ENCODE data around the gene ABHD17C.

Gene ABHD17C

DNA sequence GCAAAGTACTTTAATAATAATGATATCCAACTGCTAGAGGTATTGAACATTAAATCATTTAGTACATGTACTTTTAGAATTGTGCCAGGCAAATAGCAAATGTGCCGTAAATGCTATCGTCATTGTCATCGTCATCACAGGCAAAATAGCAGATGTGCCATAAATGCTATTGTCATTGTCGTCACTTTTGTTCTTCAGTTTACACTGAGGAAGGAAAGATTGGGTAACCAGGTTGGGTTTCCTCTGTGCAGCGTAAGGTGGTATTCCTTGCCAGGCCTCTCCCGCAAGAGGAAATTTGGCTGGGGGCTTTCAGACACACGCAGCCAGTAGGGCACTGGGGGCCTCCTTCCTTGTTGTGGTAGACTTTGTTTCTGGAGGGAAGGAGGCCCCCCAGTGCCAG, 26.4 kb downstream of the ABHD17C start:
- Histone ChIP-seq H3K27ac (peak overlapping the region; percentile 73), H3K4me1 (ENCODE audit: control insufficient read depth in 1 of 2, insufficient read depth in 1 of 2, low read depth in 1 of 2, low read length in 1 of 2) (peaks cover 12 to 20% of the 10 kb centered on the region in 2 experiments), H3K4me3 (ENCODE audit: low read depth in 1 of 2, low read length in 1 of 2) (peak overlapping the region in 1 of 2 experiments; percentile 11), H3K9me3 (no peaks in the 10 kb centered on the region), H3K36me3 (no peaks in the 10 kb centered on the region), H3K27me3 (no peaks in the 10 kb centered on the region)
- TF ChIP-seq, protein P1, sequence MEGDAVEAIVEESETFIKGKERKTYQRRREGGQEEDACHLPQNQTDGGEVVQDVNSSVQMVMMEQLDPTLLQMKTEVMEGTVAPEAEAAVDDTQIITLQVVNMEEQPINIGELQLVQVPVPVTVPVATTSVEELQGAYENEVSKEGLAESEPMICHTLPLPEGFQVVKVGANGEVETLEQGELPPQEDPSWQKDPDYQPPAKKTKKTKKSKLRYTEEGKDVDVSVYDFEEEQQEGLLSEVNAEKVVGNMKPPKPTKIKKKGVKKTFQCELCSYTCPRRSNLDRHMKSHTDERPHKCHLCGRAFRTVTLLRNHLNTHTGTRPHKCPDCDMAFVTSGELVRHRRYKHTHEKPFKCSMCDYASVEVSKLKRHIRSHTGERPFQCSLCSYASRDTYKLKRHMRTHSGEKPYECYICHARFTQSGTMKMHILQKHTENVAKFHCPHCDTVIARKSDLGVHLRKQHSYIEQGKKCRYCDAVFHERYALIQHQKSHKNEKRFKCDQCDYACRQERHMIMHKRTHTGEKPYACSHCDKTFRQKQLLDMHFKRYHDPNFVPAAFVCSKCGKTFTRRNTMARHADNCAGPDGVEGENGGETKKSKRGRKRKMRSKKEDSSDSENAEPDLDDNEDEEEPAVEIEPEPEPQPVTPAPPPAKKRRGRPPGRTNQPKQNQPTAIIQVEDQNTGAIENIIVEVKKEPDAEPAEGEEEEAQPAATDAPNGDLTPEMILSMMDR (IDR thresholded peaks at IDR 0.05), result no peak

DNA sequence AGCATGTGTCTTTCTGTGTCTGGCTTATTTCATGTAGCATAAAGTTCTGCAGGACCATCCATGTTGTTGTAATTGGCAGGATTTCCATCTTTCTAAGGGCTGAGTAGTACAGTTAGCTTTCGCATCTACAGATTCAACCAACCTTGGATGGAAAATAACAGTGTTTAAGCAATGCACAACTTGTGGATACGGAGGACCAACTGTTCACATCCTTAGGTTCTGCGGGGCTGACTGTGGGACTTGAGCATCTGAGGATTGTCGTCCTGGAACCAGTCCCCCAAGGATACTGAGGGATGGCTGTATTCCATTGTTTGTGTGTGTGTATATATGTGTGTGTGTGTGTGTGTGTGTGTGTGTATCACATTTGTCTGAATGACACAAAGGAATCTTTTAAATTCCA, 27.7 kb downstream of the ABHD17C start:
- H3K36me3 ChIP-seq, result no peaks in the 10 kb centered on the region
- H3K27ac ChIP-seq, result no peak overlapping the region
- H3K4me1 ChIP-seq (ENCODE audit: control insufficient read depth in 1 of 2, insufficient read depth in 1 of 2, low read depth in 1 of 2, low read length in 1 of 2), result peaks cover 12 to 17% of the 10 kb centered on the region in 2 experiments
- H3K27me3 ChIP-seq, result no peaks in the 10 kb centered on the region
- H3K4me3 ChIP-seq (ENCODE audit: low read depth in 1 of 2, low read length in 1 of 2), result no peak overlapping the region
- H3K9me3 ChIP-seq, result no peaks in the 10 kb centered on the region
- TF ChIP-seq, protein P1 (IDR thresholded peaks at IDR 0.05), result no peak

DNA sequence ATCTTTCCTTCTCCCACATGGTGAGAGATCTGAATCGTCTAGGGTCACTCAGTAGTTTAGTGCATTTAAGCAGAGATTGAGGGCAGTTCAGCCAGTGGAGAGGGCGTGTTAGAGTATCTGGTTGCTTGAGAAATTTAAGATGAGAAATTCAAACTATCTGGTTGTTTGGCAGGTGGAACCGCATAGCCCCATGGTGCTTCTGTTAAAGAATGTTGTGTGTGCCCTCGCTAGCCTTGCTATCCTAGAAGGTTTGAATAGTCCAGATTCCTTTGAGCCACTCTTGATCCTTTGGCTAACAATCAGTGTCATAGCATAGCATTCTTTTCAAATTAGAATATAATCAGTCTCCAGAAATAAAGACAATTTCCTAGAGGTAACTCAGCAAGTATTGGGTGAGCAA, 32.1 kb downstream of the ABHD17C start:
- Histone ChIP-seq H3K4me3 (ENCODE audit: low read depth in 1 of 2, low read length in 1 of 2) (no peak overlapping the region), H3K4me1 (ENCODE audit: control insufficient read depth in 1 of 2, insufficient read depth in 1 of 2, low read depth in 1 of 2, low read length in 1 of 2) (no peaks in the 10 kb centered on the region), H3K9me3 (no peaks in the 10 kb centered on the region), H3K36me3 (no peaks in the 10 kb centered on the region), H3K27me3 (no peaks in the 10 kb centered on the region), H3K27ac (no peak overlapping the region)
- TF ChIP-seq, protein P1 (IDR thresholded peaks at IDR 0.05), result no peak

DNA sequence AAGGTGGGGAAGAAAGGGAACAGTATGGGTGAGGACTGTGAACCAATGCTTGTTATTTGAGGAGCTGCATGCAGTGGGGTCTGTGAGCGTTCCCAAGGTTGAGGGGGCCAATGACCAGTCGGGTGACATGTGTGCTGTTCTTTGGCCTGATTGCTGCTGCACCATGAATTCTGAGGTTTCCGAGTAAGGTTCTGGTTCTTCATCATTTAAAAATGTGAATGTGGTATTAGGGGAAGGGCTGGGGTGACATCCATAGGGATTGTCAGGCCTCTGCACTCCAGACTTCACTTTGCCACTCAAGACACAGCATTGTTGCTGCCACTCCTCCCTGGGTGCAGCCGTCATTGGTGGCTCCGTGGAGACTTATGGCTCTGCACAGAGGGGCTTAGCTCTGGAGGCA, 32.5 kb downstream of the ABHD17C start:
- TF ChIP-seq, protein P1 (IDR thresholded peaks at IDR 0.05), result no peak
- Histone ChIP-seq H3K4me3 (ENCODE audit: low read depth in 1 of 2, low read length in 1 of 2) (no peak overlapping the region), H3K27ac (no peak overlapping the region)

DNA sequence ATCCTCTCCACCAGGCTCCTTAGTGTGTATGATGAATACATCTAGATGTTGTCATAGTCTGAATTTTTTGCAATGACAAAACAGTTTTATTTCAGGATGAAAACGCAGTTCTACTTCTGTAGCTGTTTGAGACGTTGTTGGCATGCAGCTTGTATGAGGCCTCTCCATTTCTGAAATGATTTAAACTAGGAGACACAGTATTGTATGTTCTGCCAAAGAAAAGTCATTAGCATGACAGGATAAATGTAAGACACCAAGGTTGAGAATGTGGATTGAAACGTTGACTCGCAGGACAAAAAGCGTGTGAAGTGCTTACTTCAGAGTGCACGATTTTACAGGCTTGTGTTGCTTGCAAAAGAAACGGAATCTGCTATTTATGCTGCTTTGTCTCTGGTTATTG, 35.3 kb downstream of the ABHD17C start:
- TF ChIP-seq, protein P1 (IDR thresholded peaks at IDR 0.05), result no peak
- H3K36me3 ChIP-seq, result no peaks in the 10 kb centered on the region
- H3K4me3 ChIP-seq (ENCODE audit: low read depth in 1 of 2, low read length in 1 of 2), result no peak overlapping the region
- no peaks in the 10 kb centered on the region for H3K4me1 ChIP-seq (ENCODE audit: control insufficient read depth in 1 of 2, insufficient read depth in 1 of 2, low read depth in 1 of 2, low read length in 1 of 2)
- no peak overlapping the region for H3K27ac ChIP-seq
- H3K9me3 ChIP-seq, result no peaks in the 10 kb centered on the region
- no peaks in the 10 kb centered on the region for H3K27me3 ChIP-seq

More for the DNA sequence above, 32.5 kb downstream of the ABHD17C start:
- Histone ChIP-seq H3K4me1 (ENCODE audit: control insufficient read depth in 1 of 2, insufficient read depth in 1 of 2, low read depth in 1 of 2, low read length in 1 of 2) (no peaks in the 10 kb centered on the region), H3K27me3 (no peaks in the 10 kb centered on the region), H3K36me3 (no peaks in the 10 kb centered on the region), H3K9me3 (no peaks in the 10 kb centered on the region)

DNA sequence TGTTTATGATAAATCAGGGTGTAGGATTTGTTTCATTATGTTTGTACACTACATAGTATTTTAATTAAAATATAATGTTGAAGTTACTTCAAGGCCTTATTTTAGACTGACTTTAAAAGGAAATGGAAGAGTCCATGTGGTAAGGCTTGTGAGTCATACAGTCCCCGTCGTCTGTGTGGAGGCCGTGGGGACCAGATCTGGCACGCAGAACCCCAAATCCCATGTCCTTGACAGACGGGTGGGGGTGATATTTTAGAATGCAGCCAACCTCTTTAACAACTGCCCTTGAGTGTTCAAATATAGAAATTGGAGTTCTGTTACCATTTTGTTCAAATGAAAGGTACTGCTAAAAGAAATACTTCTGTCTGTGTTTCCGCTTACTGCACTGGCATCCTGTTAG, 35.8 kb downstream of the ABHD17C start:
- H3K27me3 ChIP-seq, result no peaks in the 10 kb centered on the region
- H3K4me1 ChIP-seq (ENCODE audit: control insufficient read depth in 1 of 2, insufficient read depth in 1 of 2, low read depth in 1 of 2, low read length in 1 of 2), result no peaks in the 10 kb centered on the region
- TF ChIP-seq, protein P1 (IDR thresholded peaks at IDR 0.05), result no peak
- no peak overlapping the region for H3K4me3 ChIP-seq (ENCODE audit: low read depth in 1 of 2, low read length in 1 of 2)
- no peaks in the 10 kb centered on the region for H3K9me3 ChIP-seq
- no peak overlapping the region for H3K27ac ChIP-seq
- no peaks in the 10 kb centered on the region for H3K36me3 ChIP-seq

Measured in neutrophil (primary cell).